GM12878 (cell line): Measurements from ENCODE around the gene ITGA5. TPM values are rescaled to one million over a fixed set of nuclear protein-coding genes. Genes with fewer than 3 reads are reported as not detected.

Experiments used
- ASH2L ChIP-seq: fragments of 300-600, 200-600 bp; sonication (generic); IDR thresholded peaks from 2 replicates; pipeline ENCODE4 v1.6.1; 2017; ENCODE audit warnings: low read depth, mild to moderate bottlenecking, borderline replicate concordance
- BACH1 ChIP-seq: fragments of 450-650 bp; IDR thresholded peaks from 2 replicates; pipeline ENCODE4 v1.6.1; 2017; ENCODE audit warnings: mild to moderate bottlenecking, borderline replicate concordance
- BHLHE40 ChIP-seq, 2 experiments: fragments of 450-650 bp in 1 of 2; IDR thresholded peaks; 2 replicates each; pipeline ENCODE4 v1.6.1; 2011 to 2017; ENCODE audit warnings: low read depth in 2 of 2, borderline replicate concordance in 1 of 2, improper control_type of control experiment in 1 of 2, low read length in 1 of 2, mild to moderate bottlenecking in 1 of 2
- CBX3 ChIP-seq: fragments of 200-600 bp; sonication (generic); IDR thresholded peaks from 2 replicates; pipeline ENCODE4 v1.6.1; 2016; ENCODE audit warnings: low read depth, borderline replicate concordance
- CEBPB ChIP-seq, 2 experiments: fragments of 150-350 bp in 1 of 2; IDR thresholded peaks; 2 replicates each; pipeline ENCODE4 v1.6.1; 2012 to 2014; ENCODE audit warnings: low read depth in 2 of 2, low read length in 2 of 2, borderline replicate concordance in 1 of 2, inconsistent platforms in 1 of 2
- EED ChIP-seq: sonication (generic); IDR thresholded peaks from 2 replicates; pipeline ENCODE4 v1.6.1; 2016; ENCODE audit warnings: antibody characterized with exemption, low read depth
- EGR1 ChIP-seq, 2 experiments: IDR thresholded peaks; 1 replicate in 1 of 2; 2 replicates in 1 of 2; pipeline ENCODE4 v1.6.1; 2011 to 2012; ENCODE audit warnings: low read depth in 2 of 2, low read length in 2 of 2, borderline replicate concordance in 1 of 2, mild to moderate bottlenecking in 1 of 2, moderate library complexity in 1 of 2
- ELK1 ChIP-seq: IDR thresholded peaks from 2 replicates; pipeline ENCODE4 v1.6.1; 2012; ENCODE audit warnings: low read depth, low read length, improper control_type of control experiment
- GATAD2B ChIP-seq: fragments of 450-650 bp; conservative IDR thresholded peaks from 2 replicates; pipeline ENCODE4 v1.6.1; 2017; ENCODE audit warnings: low read depth, mild to moderate bottlenecking, moderate library complexity
- HDAC2 ChIP-seq: fragments of 200-600 bp; sonication (generic); IDR thresholded peaks from 2 replicates; pipeline ENCODE4 v1.6.1; 2017
- HDGF ChIP-seq: fragments of 450-650 bp; IDR thresholded peaks from 2 replicates; pipeline ENCODE4 v1.6.1; 2016; ENCODE audit warnings: antibody characterized with exemption
- IKZF1 ChIP-seq: fragments of 450-650 bp; conservative IDR thresholded peaks from 2 replicates; pipeline ENCODE4 v1.6.1; 2017; ENCODE audit warnings: antibody characterized with exemption, mild to moderate bottlenecking
- IRF5 ChIP-seq: fragments of 450-650 bp; IDR thresholded peaks from 2 replicates; pipeline ENCODE4 v1.6.1; 2017; ENCODE audit warnings: borderline replicate concordance
- JUND ChIP-seq: IDR thresholded peaks from 2 replicates; pipeline ENCODE4 v1.6.1; 2012; ENCODE audit warnings: low read depth, mild to moderate bottlenecking, low read length, improper control_type of control experiment, moderate library complexity
- KLF5 ChIP-seq: fragments of 450-650 bp; IDR thresholded peaks from 2 replicates; pipeline ENCODE4 v1.6.1; 2014; ENCODE audit warnings: mild to moderate bottlenecking; ENCODE audit not compliant: partially characterized antibody
- LARP7 ChIP-seq: fragments of 450-650 bp; IDR thresholded peaks from 2 replicates; pipeline ENCODE4 v1.6.1; 2017; ENCODE audit warnings: mild to moderate bottlenecking
- NFIC ChIP-seq: IDR thresholded peaks from 2 replicates; pipeline ENCODE4 v1.6.1; 2012; ENCODE audit warnings: low read depth, mild to moderate bottlenecking, inconsistent platforms, low read length, moderate library complexity
- NR2C2 ChIP-seq: IDR thresholded peaks from 2 replicates; pipeline ENCODE4 v1.6.1; 2011; ENCODE audit warnings: borderline replicate concordance, low read depth; ENCODE audit not compliant: control insufficient read depth, insufficient read length
- PML ChIP-seq: IDR thresholded peaks from 2 replicates; pipeline ENCODE4 v1.6.1; 2012; ENCODE audit warnings: low read length, inconsistent platforms
- POLR2AphosphoS5 ChIP-seq: IDR thresholded peaks from 2 replicates; pipeline ENCODE4 v1.6.1; 2011; ENCODE audit warnings: mild to moderate bottlenecking, low read length, inconsistent platforms
- RCOR1 ChIP-seq: conservative IDR thresholded peaks from 2 replicates; pipeline ENCODE4 v1.6.1; 2012; ENCODE audit warnings: low read depth, low read length, improper control_type of control experiment
- SIN3A ChIP-seq: IDR thresholded peaks from 2 replicates; pipeline ENCODE4 v1.6.1; 2012; ENCODE audit warnings: low read depth, low read length, improper control_type of control experiment
- SIX5 ChIP-seq: IDR thresholded peaks from 2 replicates; pipeline ENCODE4 v1.6.1; 2011; ENCODE audit warnings: mild to moderate bottlenecking, low read depth, low read length, moderate library complexity; ENCODE audit not compliant: severe bottlenecking
- SMARCA5 ChIP-seq: fragments of 450-650 bp; IDR thresholded peaks from 2 replicates; pipeline ENCODE4 v1.6.1; 2017; ENCODE audit warnings: mild to moderate bottlenecking
- SMC3 ChIP-seq: IDR thresholded peaks from 2 replicates; pipeline ENCODE4 v1.6.1; 2011; ENCODE audit warnings: low read length, improper control_type of control experiment, borderline replicate concordance
- SRF ChIP-seq, 2 experiments: IDR thresholded peaks; 2 replicates each; pipeline ENCODE4 v1.6.1; 2011; ENCODE audit warnings: low read depth in 2 of 2, low read length in 2 of 2, mild to moderate bottlenecking in 1 of 2, moderate library complexity in 1 of 2
- SUZ12 ChIP-seq: fragments of 200-600 bp; sonication (generic); IDR thresholded peaks from one replicate; pipeline ENCODE4 v1.6.1; 2018; ENCODE audit warnings: antibody characterized with exemption, mild to moderate bottlenecking; ENCODE audit not compliant: unreplicated experiment
- TCF12 ChIP-seq: IDR thresholded peaks from 2 replicates; pipeline ENCODE4 v1.6.1; 2011; ENCODE audit warnings: low read depth, mild to moderate bottlenecking, low read length
- TCF3 ChIP-seq: IDR thresholded peaks from 2 replicates; pipeline ENCODE4 v1.6.1; 2012; ENCODE audit warnings: low read depth, mild to moderate bottlenecking, low read length, borderline replicate concordance; ENCODE audit not compliant: insufficient read depth
- ZNF207 ChIP-seq: fragments of 450-650 bp; IDR thresholded peaks from 2 replicates; pipeline ENCODE4 v1.6.1; 2014; ENCODE audit warnings: antibody characterized with exemption, mild to moderate bottlenecking, borderline replicate concordance
- polyA plus RNA-seq, 11 experiments: library from polyadenylated mRNA; depleted of rRNA in 4 of 11; unstranded in 6 of 11; stranded (reverse) in 5 of 11; fragments of >200 nt; fragmentation: Nextera tagmentation in 4 of 11; fragmentation: Illumina TruSeq in 1 of 11; extraction: Ambion mirVana in 4 of 11; extraction: Trizol in 1 of 11; gene quantifications; 1 replicate in 1 of 11; 2 replicates in 10 of 11; pipeline versions ENCODE4 v1.2.1 to v1.2.3, GENCODE V29; 2011 to 2016; ENCODE audit warnings: inconsistent platforms in 2 of 11, missing spikeins in 2 of 11, low read depth in 1 of 11
- total RNA-seq, 4 experiments: library from RNA; depleted of rRNA in 3 of 4; stranded (reverse); fragments of >200 nt in 3 of 4; fragmentation: Illumina TruSeq in 1 of 4; extraction: Trizol in 1 of 4; gene quantifications; 2 replicates each; pipeline versions ENCODE4 v1.2.1 to v1.2.3, GENCODE V29; 2013 to 2021

ITGA5 gene
- total and polyA plus RNA-seq, 10 of the 15 experiments (the other 5 are each of a cell fraction or from before 2014, with no cell fraction given) = 0.15 to 22.5 (median 0.61) TPM

- TF ChIP-seq SIN3A = no peak
- no peak for TF ChIP-seq ELK1
- TF ChIP-seq RCOR1 = no peak
- TF ChIP-seq NR2C2 = no peak
- peak; percentile 55; the same call in 1 of the 2 replicates for TF ChIP-seq TCF3
- peak; percentile 7 to 27; a peak in 2 of 4 replicates for TF ChIP-seq BHLHE40 (IDR thresholded peaks at IDR 0.05; ENCODE audit: borderline replicate concordance in 1 of 2, low read depth in 2 of 2, low read length in 1 of 2)
- no peak for TF ChIP-seq CEBPB (IDR thresholded peaks at IDR 0.05; ENCODE audit: borderline replicate concordance in 1 of 2, low read depth in 2 of 2, low read length in 2 of 2)
- no peak for TF ChIP-seq SUZ12
- TF ChIP-seq LARP7 = no peak
- TF ChIP-seq SRF (IDR thresholded peaks at IDR 0.05; ENCODE audit: low read depth in 2 of 2, low read length in 2 of 2) = no peak
- TF ChIP-seq HDGF = no peak
- no peak for TF ChIP-seq SMARCA5
- TF ChIP-seq ZNF207 = no peak
- TF ChIP-seq POLR2AphosphoS5 = no peak
- TF ChIP-seq IRF5 = no peak
- TF ChIP-seq SIX5 = peak; percentile 1
- no peak for TF ChIP-seq GATAD2B
- no peak for TF ChIP-seq NFIC
- no peak for TF ChIP-seq KLF5
- TF ChIP-seq SMC3 = peak; percentile 84
- no peak for TF ChIP-seq IKZF1
- TF ChIP-seq EED = no peak
- TF ChIP-seq PML = no peak
- TF ChIP-seq TCF12 = peak; percentile 81
- no peak for TF ChIP-seq BACH1
- no peak for TF ChIP-seq CBX3
- no peak for TF ChIP-seq EGR1 (IDR thresholded peaks at IDR 0.05; ENCODE audit: borderline replicate concordance in 1 of 2, low read depth in 2 of 2, low read length in 2 of 2)
- no peak for TF ChIP-seq HDAC2
- TF ChIP-seq ASH2L = no peak
- no peak for TF ChIP-seq JUND
These were observed 50.1 kb downstream of the ITGA5 start (continued) for GRCh38 chr12:54368709-54369596.
